ENCODE results near the gene OTUB1.
A peak's percentile ranks its signal among the peaks of the same experiment; 100 is the strongest.

The OTUB1 gene

GRCh38 chr11:64022125-64022784 is 36.0 kb downstream of the OTUB1 start:
- DNase-seq (ENCODE audit: low read depth in 2 of 2, low spot score in 1 of 2) = no peak

- DNase-seq (ENCODE audit: low read depth in 2 of 2, low spot score in 1 of 2) = no peak
These were observed 37.8 kb downstream of the OTUB1 start for GRCh38 chr11:64023712-64024710.

GRCh38 chr11:64025205-64025604 is 39.0 kb downstream of the OTUB1 start:
- DNase-seq (ENCODE audit: low read depth in 2 of 2, low spot score in 1 of 2) = no peak

GRCh38 chr11:64026575-64027205 is 40.5 kb downstream of the OTUB1 start:
- DNase-seq (ENCODE audit: low read depth in 2 of 2, low spot score in 1 of 2) = no peak

GRCh38 chr11:64027651-64028397 is 41.6 kb downstream of the OTUB1 start:
- no peak for DNase-seq (ENCODE audit: low read depth in 2 of 2, low spot score in 1 of 2)

- DNase-seq (ENCODE audit: low read depth in 2 of 2, low spot score in 1 of 2) = no peak
These were observed 42.3 kb downstream of the OTUB1 start for GRCh38 chr11:64028398-64029115.

GRCh38 chr11:64029773-64030172 is 43.5 kb downstream of the OTUB1 start:
- no peak for DNase-seq (ENCODE audit: low read depth in 2 of 2, low spot score in 1 of 2)

GRCh38 chr11:64031001-64031400 is 44.8 kb downstream of the OTUB1 start:
- no peak for DNase-seq (ENCODE audit: low read depth in 2 of 2, low spot score in 1 of 2)

GRCh38 chr11:64032050-64032449 is 45.8 kb downstream of the OTUB1 start:
- no peak for DNase-seq (ENCODE audit: low read depth in 2 of 2, low spot score in 1 of 2)

GRCh38 chr11:64034411-64034811 is 48.2 kb downstream of the OTUB1 start:
- DNase-seq (ENCODE audit: low read depth in 2 of 2, low spot score in 1 of 2) = no peak

GRCh38 chr11:64035081-64035524 is 48.9 kb downstream of the OTUB1 start:
- no peak for DNase-seq (ENCODE audit: low read depth in 2 of 2, low spot score in 1 of 2)

GRCh38 chr11:64035576-64035975 is 49.3 kb downstream of the OTUB1 start, which contains the start of gene FLRT1:
FLRT1 (plus strand) TSS chr11:64035931; CDS start chr11:64116268, 80,337 bp downstream.
- DNase-seq (ENCODE audit: low read depth in 2 of 2, low spot score in 1 of 2) = no peak

- DNase-seq (ENCODE audit: low read depth in 2 of 2, low spot score in 1 of 2) = no peak
These were observed 50.1 kb downstream of the OTUB1 start for GRCh38 chr11:64036087-64037026.

- DNase-seq (ENCODE audit: low read depth in 2 of 2, low spot score in 1 of 2) = no peak
These were observed 50.9 kb downstream of the OTUB1 start for GRCh38 chr11:64037027-64037634.

GRCh38 chr11:64038500-64038899 is 52.3 kb downstream of the OTUB1 start:
- no peak for DNase-seq (ENCODE audit: low read depth in 2 of 2, low spot score in 1 of 2)

- peak in 1 of 2 donors; percentile 10 for DNase-seq (ENCODE audit: low read depth in 2 of 2, low spot score in 1 of 2)
These were observed 52.9 kb downstream of the OTUB1 start for GRCh38 chr11:64039012-64039665.

- no peak for DNase-seq (ENCODE audit: low read depth in 2 of 2, low spot score in 1 of 2)
These were observed 54.6 kb downstream of the OTUB1 start for GRCh38 chr11:64040684-64041322.

- DNase-seq (ENCODE audit: low read depth in 2 of 2, low spot score in 1 of 2) = no peak
These were observed 55.6 kb downstream of the OTUB1 start for GRCh38 chr11:64041846-64042245.

Data from stimulated activated CD8-positive, alpha-beta memory T cell treated with anti-CD3 and anti-CD28 coated beads, Interleukin-4, amount 100 ng/mL, for 4 hours (primary cell).